HG03469 (cell line): Measurements from ENCODE around the gene MYG1.

ENCODE experiments used
- ATAC-seq: cut with Tn5 transposase; IDR thresholded peaks from one replicate; pipeline ENCODE4 v1.9.1; 2021; ENCODE audit warnings: mild to moderate bottlenecking, moderate library complexity, moderate number of reproducible peaks; ENCODE audit not compliant: unreplicated experiment

The MYG1 gene

DNA sequence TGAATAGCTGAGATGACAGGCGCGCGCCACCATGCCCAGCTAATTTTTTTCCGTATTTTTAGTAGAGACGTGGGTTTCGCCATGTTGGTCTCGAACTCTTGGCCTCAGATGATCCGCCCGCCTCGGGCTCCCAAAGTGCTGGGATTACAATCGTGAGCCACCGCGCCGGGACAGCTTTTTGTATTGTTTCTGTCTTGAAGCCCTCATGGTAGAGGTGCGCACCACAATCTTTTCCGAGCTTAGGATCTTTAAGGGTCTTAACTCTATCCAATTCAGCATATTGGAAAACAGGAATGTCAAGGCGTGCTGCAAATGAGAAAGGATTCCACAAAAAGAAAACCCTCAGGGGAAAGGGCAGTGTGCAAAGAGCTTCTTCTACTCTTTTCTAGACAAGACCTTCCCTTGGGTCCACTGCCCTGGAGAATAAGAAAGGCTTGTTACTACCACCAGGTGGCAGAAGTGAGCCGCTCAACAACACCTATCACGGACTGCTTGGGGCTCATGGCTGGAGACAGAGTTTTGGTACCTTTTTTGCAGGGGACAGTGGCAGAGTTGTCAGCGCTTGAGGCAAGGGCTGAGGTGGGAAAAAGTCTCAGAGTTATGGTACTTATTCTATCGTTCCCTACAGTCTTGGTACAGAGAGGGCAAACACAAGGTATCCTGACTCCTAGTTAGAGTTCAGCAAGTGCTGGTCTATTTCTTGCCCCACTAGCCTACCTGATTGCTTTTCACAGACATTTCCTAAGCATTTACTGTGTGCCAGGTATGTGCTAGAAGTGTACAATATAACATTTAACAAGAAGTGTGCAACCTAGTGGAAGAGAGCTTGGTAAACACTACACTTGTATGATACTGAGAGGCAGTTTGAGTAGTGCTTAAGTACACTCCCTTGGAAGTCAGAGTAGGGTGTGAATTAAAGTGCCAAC is 53.1 kb downstream of the MYG1 start:
- no peak for ATAC-seq

DNA sequence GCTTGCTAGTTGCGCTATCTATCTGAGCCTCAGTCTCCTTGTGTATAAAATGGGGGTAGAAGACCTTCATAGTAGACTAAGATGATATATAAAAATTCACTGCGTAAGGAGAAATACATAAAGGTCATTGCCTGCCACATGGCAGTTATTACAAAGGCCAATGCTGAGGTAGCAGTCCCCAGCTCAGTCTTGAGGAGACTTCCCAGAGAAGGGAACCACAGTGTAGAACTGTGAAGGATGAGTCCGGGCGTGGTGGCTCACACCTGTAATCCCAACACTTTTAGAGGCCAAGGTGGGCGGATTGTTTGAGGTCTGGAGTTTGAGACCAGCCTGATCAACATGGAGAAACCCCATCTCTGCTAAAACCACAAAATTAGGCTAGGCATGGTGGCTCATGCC is 53.8 kb downstream of the MYG1 start:
- ATAC-seq = no peak

DNA sequence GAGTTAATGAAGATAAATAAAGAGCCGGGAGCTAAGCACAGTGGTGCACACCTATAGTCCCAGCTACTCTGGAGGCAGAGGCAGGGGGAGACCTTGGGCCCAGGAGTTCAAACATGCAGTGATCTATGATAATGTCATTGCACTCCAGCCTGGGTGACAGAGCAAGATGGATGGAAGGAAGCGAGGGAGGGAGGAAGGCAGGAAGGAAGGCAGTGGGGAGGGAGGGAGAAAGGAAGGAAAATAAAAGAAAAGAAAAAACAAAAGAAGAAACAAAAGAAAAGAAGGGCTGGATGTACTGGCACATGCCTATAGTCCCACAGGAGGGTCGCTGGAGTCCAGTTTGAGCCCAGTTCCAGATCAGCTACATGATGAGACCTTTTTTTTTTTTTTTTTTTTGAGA is 55.6 kb downstream of the MYG1 start:
- no peak for ATAC-seq
